ENCODE data around the gene NUCB1. TPM values are rescaled to one million over a fixed set of nuclear protein-coding genes. Genes with fewer than 3 reads are reported as not detected.
A peak's percentile ranks its signal among the peaks of the same experiment; 100 is the strongest.
"Not testable (repeated sequence)": the region's sequence is repeated elsewhere in the genome, so short reads cannot be mapped to it uniquely, and the experiment has no call there.

NUCB1 gene
- total RNA-seq, 2 experiments from 2014 or later, result 90.6 to 91.7 TPM

- Mint-ChIP-seq H3K27ac (peak overlapping the region; percentile 100), H3K36me3 (peaks cover 39% of the 10 kb centered on the region), H3K4me1 (peaks cover 35% of the 10 kb centered on the region)
- not testable (repeated sequence) for H3K9me3 Mint-ChIP-seq, DNase-seq, H3K27me3 Mint-ChIP-seq, H3K4me3 Mint-ChIP-seq
Observed at GRCh38 chr19:48871471-48872181, 28.5 kb upstream of the NUCB1 start.

- H3K9me3 Mint-ChIP-seq, result no peaks in the 10 kb centered on the region
- DNase-seq, result peak; percentile 95
- H3K4me3 Mint-ChIP-seq, result peak within 1 kb of the TSS; percentile 99
- H3K27me3 Mint-ChIP-seq, result no peaks in the 10 kb centered on the region
- peaks cover 42% of the 10 kb centered on the region for H3K36me3 Mint-ChIP-seq
- H3K27ac Mint-ChIP-seq, result peak within 1 kb of the TSS; percentile 100
- H3K4me1 Mint-ChIP-seq, result peaks cover 40% of the 10 kb centered on the region
Observed at GRCh38 chr19:48872182-48872883, 27.8 kb upstream of the NUCB1 start, which contains the start of gene PPP1R15A. PPP1R15A (plus strand) TSS chr19:48872421; CDS start chr19:48873234, 813 bp downstream.

GRCh38 chr19:48872884-48873475, 27.1 kb upstream of the NUCB1 start:
- H3K27ac Mint-ChIP-seq, result peak overlapping the region; percentile 100
- H3K4me3 Mint-ChIP-seq, result peak overlapping the region; percentile 99
- peaks cover 49% of the 10 kb centered on the region for H3K36me3 Mint-ChIP-seq
- peaks cover 45% of the 10 kb centered on the region for H3K4me1 Mint-ChIP-seq
- no peaks in the 10 kb centered on the region for H3K9me3 Mint-ChIP-seq
- H3K27me3 Mint-ChIP-seq, result no peaks in the 10 kb centered on the region
- peak; percentile 75 for DNase-seq

GRCh38 chr19:48873476-48874302, 26.4 kb upstream of the NUCB1 start:
- H3K36me3 Mint-ChIP-seq, result peaks cover 53% of the 10 kb centered on the region
- no peaks in the 10 kb centered on the region for H3K9me3 Mint-ChIP-seq
- no peaks in the 10 kb centered on the region for H3K27me3 Mint-ChIP-seq
- peak overlapping the region; percentile 99 for H3K4me3 Mint-ChIP-seq
- H3K27ac Mint-ChIP-seq, result peak overlapping the region; percentile 100
- DNase-seq, result no peak
- peaks cover 48% of the 10 kb centered on the region for H3K4me1 Mint-ChIP-seq

GRCh38 chr19:48874303-48875135, 25.6 kb upstream of the NUCB1 start:
- no peak for DNase-seq
- Mint-ChIP-seq H3K4me3 (peak overlapping the region; percentile 99), H3K27me3 (no peaks in the 10 kb centered on the region), H3K36me3 (peaks cover 54% of the 10 kb centered on the region), H3K9me3 (no peaks in the 10 kb centered on the region), H3K4me1 (peaks cover 47% of the 10 kb centered on the region), H3K27ac (peak overlapping the region; percentile 100)

GRCh38 chr19:48876043-48876981, 23.8 kb upstream of the NUCB1 start:
- not testable (repeated sequence) for H3K9me3 Mint-ChIP-seq, H3K27me3 Mint-ChIP-seq
- peak; percentile 74 for DNase-seq
- Mint-ChIP-seq H3K27ac (peak overlapping the region; percentile 100), H3K36me3 (peaks cover 54% of the 10 kb centered on the region), H3K4me3 (peak overlapping the region; percentile 99), H3K4me1 (peaks cover 45% of the 10 kb centered on the region)

- H3K4me3 Mint-ChIP-seq, result no peak overlapping the region
- peaks cover 49% of the 10 kb centered on the region for H3K36me3 Mint-ChIP-seq
- no peaks in the 10 kb centered on the region for H3K27me3 Mint-ChIP-seq
- H3K27ac Mint-ChIP-seq, result peak overlapping the region; percentile 38
- peaks cover 41% of the 10 kb centered on the region for H3K4me1 Mint-ChIP-seq
- H3K9me3 Mint-ChIP-seq, result no peaks in the 10 kb centered on the region
- no peak for DNase-seq
Observed at GRCh38 chr19:48877855-48878195, 22.3 kb upstream of the NUCB1 start.

GRCh38 chr19:48878196-48879024, 21.7 kb upstream of the NUCB1 start:
- Mint-ChIP-seq H3K4me3 (no peak overlapping the region), H3K27me3 (no peaks in the 10 kb centered on the region), H3K27ac (no peak overlapping the region), H3K36me3 (peaks cover 44% of the 10 kb centered on the region), H3K9me3 (no peaks in the 10 kb centered on the region), H3K4me1 (peaks cover 38% of the 10 kb centered on the region)
- no peak for DNase-seq

GRCh38 chr19:48879025-48879637, 21.0 kb upstream of the NUCB1 start:
- Mint-ChIP-seq H3K4me3 (no peak overlapping the region), H3K27ac (no peak overlapping the region)

GRCh38 chr19:48879696-48880095, 20.4 kb upstream of the NUCB1 start:
- not testable (repeated sequence) for H3K27ac Mint-ChIP-seq, H3K27me3 Mint-ChIP-seq, H3K4me3 Mint-ChIP-seq, H3K9me3 Mint-ChIP-seq, DNase-seq
- H3K4me1 Mint-ChIP-seq, result peaks cover 26% of the 10 kb centered on the region
- peaks cover 31% of the 10 kb centered on the region for H3K36me3 Mint-ChIP-seq

More at GRCh38 chr19:48879025-48879637, 21.0 kb upstream of the NUCB1 start:
- H3K4me1 Mint-ChIP-seq, result peaks cover 32% of the 10 kb centered on the region
- no peak for DNase-seq
- H3K36me3 Mint-ChIP-seq, result peaks cover 37% of the 10 kb centered on the region
- no peaks in the 10 kb centered on the region for H3K9me3 Mint-ChIP-seq
- no peaks in the 10 kb centered on the region for H3K27me3 Mint-ChIP-seq

GRCh38 chr19:48881741-48882657, 18.1 kb upstream of the NUCB1 start:
- no peak overlapping the region for H3K27ac Mint-ChIP-seq

More at GRCh38 chr19:48881741-48882657, 18.1 kb upstream of the NUCB1 start:
- Mint-ChIP-seq H3K9me3 (no peaks in the 10 kb centered on the region), H3K4me3 (no peak overlapping the region), H3K4me1 (peaks cover 17% of the 10 kb centered on the region), H3K36me3 (peaks cover 14% of the 10 kb centered on the region), H3K27me3 (no peaks in the 10 kb centered on the region)
- DNase-seq, result no peak
